HEK293 (cell line): ENCODE measurements around the gene RPS5.
A peak's percentile ranks its signal among the peaks of the same experiment; 100 is the strongest.

Experiments
- GLIS2 ChIP-seq: fragments of 450-650 bp; formaldehyde crosslinking; IDR thresholded peaks from 2 replicates; pipeline ENCODE4 v1.5.1; 2016; ENCODE audit warnings: missing biosample characterization, missing genetic modification characterization
- HIC1 ChIP-seq: fragments of 450-650 bp; formaldehyde crosslinking; IDR thresholded peaks from 2 replicates; pipeline ENCODE4 v1.5.1; 2016; ENCODE audit warnings: missing biosample characterization, missing genetic modification characterization
- KLF9 ChIP-seq: fragments of 450-650 bp; formaldehyde crosslinking; IDR thresholded peaks from 2 replicates; pipeline ENCODE4 v1.5.1; 2016; ENCODE audit warnings: missing biosample characterization, missing genetic modification characterization, low read depth
- MZF1 ChIP-seq: fragments of 450-650 bp; formaldehyde crosslinking; IDR thresholded peaks from 2 replicates; pipeline ENCODE4 v1.5.1; 2017; ENCODE audit warnings: missing biosample characterization, missing genetic modification characterization, borderline replicate concordance
- PRDM10 ChIP-seq: fragments of 450-650 bp; formaldehyde crosslinking; IDR thresholded peaks from 2 replicates; pipeline ENCODE4 v1.5.1; 2016; ENCODE audit warnings: missing biosample characterization, missing genetic modification characterization
- SP2 ChIP-seq: fragments of 450-650 bp; formaldehyde crosslinking; IDR thresholded peaks from 2 replicates; pipeline ENCODE4 v1.5.1; 2016; ENCODE audit warnings: missing biosample characterization, missing genetic modification characterization
- TRIM28 ChIP-seq: IDR thresholded peaks from 2 replicates; pipeline ENCODE4 v1.6.1; 2011; ENCODE audit warnings: low read length, control low read depth, borderline replicate concordance
- ZBTB17 ChIP-seq: fragments of 450-650 bp; formaldehyde crosslinking; IDR thresholded peaks from 2 replicates; pipeline ENCODE4 v1.5.1; 2016; ENCODE audit warnings: missing biosample characterization, missing genetic modification characterization
- ZBTB20 ChIP-seq: fragments of 450-650 bp; formaldehyde crosslinking; IDR thresholded peaks from 2 replicates; pipeline ENCODE4 v1.5.1; 2016; ENCODE audit warnings: missing biosample characterization, missing genetic modification characterization
- ZBTB8A ChIP-seq: fragments of 450-650 bp; formaldehyde crosslinking; IDR thresholded peaks from 2 replicates; pipeline ENCODE4 v1.5.1; 2016; ENCODE audit warnings: missing biosample characterization, missing genetic modification characterization
- ZEB2 ChIP-seq: fragments of 450-650 bp; formaldehyde crosslinking; IDR thresholded peaks from 2 replicates; pipeline ENCODE4 v1.5.1; 2016; ENCODE audit warnings: missing biosample characterization, missing genetic modification characterization
- ZNF140 ChIP-seq: fragments of 450-650 bp; formaldehyde crosslinking; IDR thresholded peaks from 2 replicates; pipeline ENCODE4 v1.5.1; 2016; ENCODE audit warnings: missing biosample characterization, missing genetic modification characterization
- ZNF146 ChIP-seq: fragments of 450-650 bp; formaldehyde crosslinking; IDR thresholded peaks from 2 replicates; pipeline ENCODE4 v1.5.1; 2016; ENCODE audit warnings: missing biosample characterization, missing genetic modification characterization
- ZNF211 ChIP-seq: fragments of 450-650 bp; formaldehyde crosslinking; IDR thresholded peaks from 2 replicates; pipeline ENCODE4 v1.5.1; 2016; ENCODE audit warnings: low read depth, missing biosample characterization, missing genetic modification characterization
- ZNF239 ChIP-seq: fragments of 450-650 bp; formaldehyde crosslinking; IDR thresholded peaks from 2 replicates; pipeline ENCODE4 v1.5.1; 2016; ENCODE audit warnings: missing biosample characterization, missing genetic modification characterization
- ZNF24 ChIP-seq: fragments of 450-650 bp; formaldehyde crosslinking; IDR thresholded peaks from 2 replicates; pipeline ENCODE4 v1.5.1; 2016; ENCODE audit warnings: missing biosample characterization, missing genetic modification characterization
- ZNF341 ChIP-seq: fragments of 450-650 bp; formaldehyde crosslinking; IDR thresholded peaks from 2 replicates; pipeline ENCODE4; 2016; ENCODE audit warnings: low read depth, missing biosample characterization, missing genetic modification characterization
- ZNF488 ChIP-seq: fragments of 450-650 bp; formaldehyde crosslinking; IDR thresholded peaks from 2 replicates; pipeline ENCODE4 v1.5.1; 2016; ENCODE audit warnings: missing biosample characterization, missing genetic modification characterization
- ZNF518A ChIP-seq: fragments of 450-650 bp; formaldehyde crosslinking; conservative IDR thresholded peaks from 2 replicates; pipeline ENCODE4 v1.5.1; 2016; ENCODE audit warnings: low read depth, missing biosample characterization, missing genetic modification characterization
- ZNF580 ChIP-seq: fragments of 450-650 bp; formaldehyde crosslinking; IDR thresholded peaks from 2 replicates; pipeline ENCODE4 v1.5.1; 2016; ENCODE audit warnings: missing biosample characterization, missing genetic modification characterization
- ZNF585B ChIP-seq: fragments of 450-650 bp; formaldehyde crosslinking; IDR thresholded peaks from 2 replicates; pipeline ENCODE4 v1.5.1; 2016; ENCODE audit warnings: missing biosample characterization, missing genetic modification characterization
- ZNF596 ChIP-seq: fragments of 450-650 bp; IDR thresholded peaks from 2 replicates; pipeline ENCODE4 v1.5.0; 2018; ENCODE audit warnings: missing biosample characterization, mild to moderate bottlenecking, missing genetic modification characterization, moderate library complexity
- ZNF610 ChIP-seq: fragments of 450-650 bp; formaldehyde crosslinking; IDR thresholded peaks from 2 replicates; pipeline ENCODE4 v1.5.1; 2016; ENCODE audit warnings: missing biosample characterization, missing genetic modification characterization, borderline replicate concordance
- ZNF629 ChIP-seq: fragments of 450-650 bp; formaldehyde crosslinking; IDR thresholded peaks from 2 replicates; pipeline ENCODE4 v1.5.1; 2017; ENCODE audit warnings: missing biosample characterization, missing genetic modification characterization
- ZNF692 ChIP-seq: fragments of 450-650 bp; formaldehyde crosslinking; IDR thresholded peaks from 2 replicates; pipeline ENCODE4 v1.5.1; 2016; ENCODE audit warnings: missing biosample characterization, missing genetic modification characterization
- ZNF843 ChIP-seq: fragments of 450-650 bp; formaldehyde crosslinking; IDR thresholded peaks from 2 replicates; pipeline ENCODE4 v1.5.1; 2016; ENCODE audit warnings: missing biosample characterization, missing genetic modification characterization

RPS5 gene

GRCh38 chr19:58362272-58362994 is 24.6 kb upstream of the RPS5 start, which contains the start of gene ZNF497 (continued):
- TF ChIP-seq HIC1 (peak; percentile 26; the same call in 1 of the 2 replicates), ZNF843 (0 out of 2 replicates have a peak, but pooled peaks have one; percentile 63), ZNF518A (tag by site-specific recombination) (peak; percentile 72), ZNF146 (no peak), ZBTB17 (tag by site-specific recombination) (peak; percentile 86), TRIM28 (peak; percentile 9; the same call in 1 of the 2 replicates), ZNF341 (tag by site-specific recombination) (peak; percentile 90), ZNF140 (tag by site-specific recombination) (no peak), ZNF585B (no peak), ZBTB8A (tag by site-specific recombination) (peak; percentile 93), ZNF580 (tag by site-specific recombination) (peak; percentile 87; the same call in 1 of the 2 replicates), ZNF488 (tag by site-specific recombination) (no peak), ZNF692 (tag by site-specific recombination) (peak; percentile 78), ZBTB20 (tag by site-specific recombination) (peak; percentile 59; the same call in 1 of the 2 replicates), SP2 (tag by site-specific recombination) (peak; percentile 90), PRDM10 (tag by site-specific recombination) (peak; percentile 79), ZNF239 (tag by site-specific recombination) (peak; percentile 7; the same call in 1 of the 2 replicates), KLF9 (tag by site-specific recombination) (peak; percentile 95), ZNF610 (tag by site-specific recombination) (peak; percentile 87), ZEB2 (tag by site-specific recombination) (peak; percentile 84), ZNF24 (tag by site-specific recombination) (peak; percentile 88), ZNF596 (tag by site-specific recombination) (no peak), ZNF211 (tag by site-specific recombination) (no peak), MZF1 (tag by site-specific recombination) (0 out of 2 replicates have a peak, but pooled peaks have one; percentile 20), GLIS2 (tag by site-specific recombination) (0 out of 2 replicates have a peak, but pooled peaks have one; percentile 9), ZNF629 (tag by site-specific recombination) (peak; percentile 42; the same call in 1 of the 2 replicates)
